Measurements from ENCODE around the gene MAPKAP1.

DNA sequence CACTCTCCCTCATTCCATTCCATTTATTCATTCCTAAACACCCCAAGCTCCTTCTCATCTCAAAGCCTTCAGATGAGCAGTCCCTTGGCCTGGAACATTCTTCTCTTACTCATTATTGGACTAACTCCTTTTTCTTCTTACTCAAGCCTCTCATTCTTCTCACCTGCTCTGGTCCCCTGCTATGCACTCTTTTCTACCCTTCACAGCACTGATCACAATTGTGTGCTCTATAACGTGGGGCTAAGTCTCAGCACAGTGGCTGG, 212.4 kb downstream of the MAPKAP1 start:
- TF ChIP-seq POLR2A (IDR thresholded peaks at IDR 0.05; ENCODE audit: low read length) (no peak), GATA1 (IDR thresholded peaks at IDR 0.05; ENCODE audit: low read depth, low read length) (no peak)
